ENCODE measurements around the gene GPRASP2. TPM values are rescaled to one million over a fixed set of nuclear protein-coding genes. Genes with fewer than 3 reads are reported as not detected.
A peak's percentile ranks its signal among the peaks of the same experiment; 100 is the strongest.

Gene GPRASP2
- total RNA-seq, 1 experiment from 2014 or later = 7.4 TPM

DNA sequence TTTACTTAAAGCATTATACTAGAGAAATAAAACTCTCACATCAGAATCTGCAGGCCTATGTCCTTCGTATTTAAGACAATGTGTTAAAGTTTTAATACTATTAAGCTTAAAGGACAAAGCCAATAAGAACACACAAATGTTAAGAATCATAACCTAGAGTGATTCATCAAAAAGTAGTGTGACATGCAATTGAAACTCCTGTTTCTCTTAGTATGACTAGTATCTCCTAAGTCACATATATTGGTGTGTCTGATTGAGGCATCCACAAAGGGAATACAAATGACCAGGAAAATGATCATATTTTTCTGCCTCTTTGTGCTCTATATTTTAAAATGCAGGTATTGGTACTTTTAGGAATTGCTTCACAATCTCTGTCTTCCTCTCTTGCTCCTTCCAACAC, 32.1 kb downstream of the GPRASP2 start:
- in situ Hi-C loops (cut with HindIII; ENCODE audit: low pct_unique_long_range_greater_than_20kb, low sequenced_read_pairs) = no loop called here
- POLR2A ChIA-PET = no interaction called here
- no peak overlapping the region for H3K4me3 ChIP-seq (ENCODE audit: low read depth in 2 of 2, low read length in 2 of 2)
- CTCF ChIA-PET = no interaction called here
- no peaks in the 10 kb centered on the region for H3K4me1 ChIP-seq (ENCODE audit: control insufficient read depth, insufficient read depth, low read length)
- no peak overlapping the region for H3K27ac ChIP-seq (ENCODE audit: low read length)
- intact Hi-C loops (cut with micrococcal nuclease; ENCODE audit: unreplicated experiment) = no loop called here
- TF ChIP-seq POLR2AphosphoS5 (IDR thresholded peaks at IDR 0.05; ENCODE audit: low read depth, low read length) = no peak
- no peak for TF ChIP-seq SIN3A (IDR thresholded peaks at IDR 0.05; ENCODE audit: borderline replicate concordance, insufficient read depth, low read depth, low read length)
- TF ChIP-seq, protein P1, sequence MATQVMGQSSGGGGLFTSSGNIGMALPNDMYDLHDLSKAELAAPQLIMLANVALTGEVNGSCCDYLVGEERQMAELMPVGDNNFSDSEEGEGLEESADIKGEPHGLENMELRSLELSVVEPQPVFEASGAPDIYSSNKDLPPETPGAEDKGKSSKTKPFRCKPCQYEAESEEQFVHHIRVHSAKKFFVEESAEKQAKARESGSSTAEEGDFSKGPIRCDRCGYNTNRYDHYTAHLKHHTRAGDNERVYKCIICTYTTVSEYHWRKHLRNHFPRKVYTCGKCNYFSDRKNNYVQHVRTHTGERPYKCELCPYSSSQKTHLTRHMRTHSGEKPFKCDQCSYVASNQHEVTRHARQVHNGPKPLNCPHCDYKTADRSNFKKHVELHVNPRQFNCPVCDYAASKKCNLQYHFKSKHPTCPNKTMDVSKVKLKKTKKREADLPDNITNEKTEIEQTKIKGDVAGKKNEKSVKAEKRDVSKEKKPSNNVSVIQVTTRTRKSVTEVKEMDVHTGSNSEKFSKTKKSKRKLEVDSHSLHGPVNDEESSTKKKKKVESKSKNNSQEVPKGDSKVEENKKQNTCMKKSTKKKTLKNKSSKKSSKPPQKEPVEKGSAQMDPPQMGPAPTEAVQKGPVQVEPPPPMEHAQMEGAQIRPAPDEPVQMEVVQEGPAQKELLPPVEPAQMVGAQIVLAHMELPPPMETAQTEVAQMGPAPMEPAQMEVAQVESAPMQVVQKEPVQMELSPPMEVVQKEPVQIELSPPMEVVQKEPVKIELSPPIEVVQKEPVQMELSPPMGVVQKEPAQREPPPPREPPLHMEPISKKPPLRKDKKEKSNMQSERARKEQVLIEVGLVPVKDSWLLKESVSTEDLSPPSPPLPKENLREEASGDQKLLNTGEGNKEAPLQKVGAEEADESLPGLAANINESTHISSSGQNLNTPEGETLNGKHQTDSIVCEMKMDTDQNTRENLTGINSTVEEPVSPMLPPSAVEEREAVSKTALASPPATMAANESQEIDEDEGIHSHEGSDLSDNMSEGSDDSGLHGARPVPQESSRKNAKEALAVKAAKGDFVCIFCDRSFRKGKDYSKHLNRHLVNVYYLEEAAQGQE (IDR thresholded peaks at IDR 0.05; ENCODE audit: insufficient read depth in 1 of 2, low read depth in 2 of 2, low read length in 1 of 2) = no peak
- no peak for TF ChIP-seq TCF7L2 (IDR thresholded peaks at IDR 0.05; ENCODE audit: low read depth, low read length)
- TF ChIP-seq, protein P2, sequence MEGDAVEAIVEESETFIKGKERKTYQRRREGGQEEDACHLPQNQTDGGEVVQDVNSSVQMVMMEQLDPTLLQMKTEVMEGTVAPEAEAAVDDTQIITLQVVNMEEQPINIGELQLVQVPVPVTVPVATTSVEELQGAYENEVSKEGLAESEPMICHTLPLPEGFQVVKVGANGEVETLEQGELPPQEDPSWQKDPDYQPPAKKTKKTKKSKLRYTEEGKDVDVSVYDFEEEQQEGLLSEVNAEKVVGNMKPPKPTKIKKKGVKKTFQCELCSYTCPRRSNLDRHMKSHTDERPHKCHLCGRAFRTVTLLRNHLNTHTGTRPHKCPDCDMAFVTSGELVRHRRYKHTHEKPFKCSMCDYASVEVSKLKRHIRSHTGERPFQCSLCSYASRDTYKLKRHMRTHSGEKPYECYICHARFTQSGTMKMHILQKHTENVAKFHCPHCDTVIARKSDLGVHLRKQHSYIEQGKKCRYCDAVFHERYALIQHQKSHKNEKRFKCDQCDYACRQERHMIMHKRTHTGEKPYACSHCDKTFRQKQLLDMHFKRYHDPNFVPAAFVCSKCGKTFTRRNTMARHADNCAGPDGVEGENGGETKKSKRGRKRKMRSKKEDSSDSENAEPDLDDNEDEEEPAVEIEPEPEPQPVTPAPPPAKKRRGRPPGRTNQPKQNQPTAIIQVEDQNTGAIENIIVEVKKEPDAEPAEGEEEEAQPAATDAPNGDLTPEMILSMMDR (IDR thresholded peaks at IDR 0.05) = no peak
- no TSS peak for BruUV-seq (replicated peaks)
- ATAC-seq (no peak), DNase-seq (ENCODE audit: low read depth, low spot score) (no peak)
- no peaks in the 10 kb centered on the region for H3K36me3 ChIP-seq (ENCODE audit: control insufficient read depth, insufficient read depth, low read length)
- no peaks in the 10 kb centered on the region for H3K27me3 ChIP-seq (ENCODE audit: control insufficient read depth, insufficient read depth, low read length)
- no peaks in the 10 kb centered on the region for H3K9me3 ChIP-seq (ENCODE audit: control insufficient read depth, insufficient read depth, low read depth, low read length)

DNA sequence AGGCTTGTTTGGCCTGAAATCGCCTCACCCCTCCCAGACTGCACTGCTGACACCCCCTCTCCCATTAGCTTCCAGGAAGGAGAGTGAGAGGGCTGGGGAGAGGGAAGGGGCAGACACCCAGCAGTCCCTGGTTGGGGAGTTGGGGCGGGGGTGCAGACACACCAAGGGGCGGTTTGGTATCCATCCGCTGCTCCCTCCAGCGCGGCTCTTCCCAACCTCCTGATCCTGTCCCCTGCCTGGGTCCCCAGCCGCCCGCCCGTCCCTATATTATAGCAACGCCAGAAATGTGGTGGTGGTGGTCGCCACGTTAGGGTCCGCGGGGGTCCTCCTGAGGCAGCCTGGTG, 33.2 kb downstream of the GPRASP2 start:
- in situ Hi-C loops (cut with HindIII; ENCODE audit: low pct_unique_long_range_greater_than_20kb, low sequenced_read_pairs) = no loop called here
- ChIA-PET CTCF (no interaction called here), POLR2A (no interaction called here)
- Histone ChIP-seq H3K9me3 (ENCODE audit: control insufficient read depth, insufficient read depth, low read depth, low read length) (no peaks in the 10 kb centered on the region), H3K27me3 (ENCODE audit: control insufficient read depth, insufficient read depth, low read length) (no peaks in the 10 kb centered on the region), H3K4me1 (ENCODE audit: control insufficient read depth, insufficient read depth, low read length) (no peaks in the 10 kb centered on the region), H3K27ac (ENCODE audit: low read length) (no peak overlapping the region), H3K36me3 (ENCODE audit: control insufficient read depth, insufficient read depth, low read length) (no peaks in the 10 kb centered on the region), H3K4me3 (ENCODE audit: low read depth in 2 of 2, low read length in 2 of 2) (peak overlapping the region; percentile 52 to 61; a peak in 3 of 4 replicates)
- no peak for DNase-seq (ENCODE audit: low read depth, low spot score)
- ATAC-seq = peak; percentile 43; the same call in 1 of the 2 replicates
- no peak for TF ChIP-seq TCF7L2 (IDR thresholded peaks at IDR 0.05; ENCODE audit: low read depth, low read length)
- no peak for TF ChIP-seq SIN3A (IDR thresholded peaks at IDR 0.05; ENCODE audit: borderline replicate concordance, insufficient read depth, low read depth, low read length)
- TF ChIP-seq POLR2AphosphoS5 (IDR thresholded peaks at IDR 0.05; ENCODE audit: low read depth, low read length) = no peak
- TF ChIP-seq, protein P2 (IDR thresholded peaks at IDR 0.05) = no peak
- TF ChIP-seq, protein P1 (IDR thresholded peaks at IDR 0.05; ENCODE audit: insufficient read depth in 1 of 2, low read depth in 2 of 2, low read length in 1 of 2) = no peak
- no TSS peak for BruUV-seq (replicated peaks)
- intact Hi-C loops (cut with micrococcal nuclease; ENCODE audit: unreplicated experiment) = no loop called here

Measured in Panc1 (cell line).